K562 (cell line): Measurements from ENCODE around the gene AIFM3. TPM values are rescaled to one million over a fixed set of nuclear protein-coding genes. Genes with fewer than 3 reads are reported as not detected.
A peak's percentile ranks its signal among the peaks of the same experiment; 100 is the strongest.

Experiments
- ATAC-seq: fragments of 200-7000 bp; cut with Tn5 transposase; 3 replicates; pipeline ENCODE4 v1.9.1; 2020; ENCODE audit warnings: moderate library complexity
- BruUV-seq: library from RNA; stranded (reverse); fragments of 400-500 nt; replicated peaks from 2 replicates; lab custom pipeline; 2021; lab: Mats Ljungman, UMichigan
- CTCF ChIA-PET: fragments of 300-600 bp; formaldehyde crosslinking; extraction: SDS; loops from one replicate; lab custom pipeline; 2021; ENCODE audit warnings: low intra/inter-chr PET ratio; lab: Yijun Ruan, JAX
- POLR2A ChIA-PET: fragments of 300-600, 350-650 bp; sonication (Branson Sonifier 250); formaldehyde crosslinking; extraction: SDS; loops from one replicate; lab custom pipeline; 2021; ENCODE audit warnings: antibody characterized with exemption, inconsistent platforms; lab: Yijun Ruan, JAX
- DNase-seq, 4 experiments: peaks; one replicate each; pipeline versions ENCODE4 v3.0.0 to v3.0.0-alpha.2; 2011 to 2018; ENCODE audit warnings: low spot score in 3 of 4, mixed read lengths in 3 of 4; ENCODE audit errors: extremely low read depth in 1 of 4
- FAIRE-seq: peaks from 2 replicates; lab custom pipeline; 2011; peaks lifted over from hg19 to GRCh38; lab: Jason Lieb, UNC
- H2AFZ ChIP-seq: 2 replicates; pipeline ENCODE4 v1.6.0; 2011; ENCODE audit warnings: low read depth, low read length, control low read depth, inconsistent platforms
- H3K27ac ChIP-seq: fragments of 200-600 bp; 3 replicates; pipeline ENCODE4 v1.8.0; 2011; ENCODE audit warnings: low read depth, mild to moderate bottlenecking, control low read depth, inconsistent platforms, low read length, moderate library complexity, mixed read lengths; ENCODE audit errors: extremely low read depth
- H3K27me3 ChIP-seq, 2 experiments: fragments of 300-600 bp in 1 of 2; 2 replicates in 1 of 2; 3 replicates in 1 of 2; pipeline versions ENCODE4 v1.6.0 to v1.8.0; 2011; ENCODE audit warnings: inconsistent platforms in 2 of 2, low read length in 2 of 2, mild to moderate bottlenecking in 1 of 2, mixed read lengths in 1 of 2, moderate library complexity in 1 of 2; ENCODE audit not compliant: control insufficient read depth in 2 of 2, insufficient read depth in 2 of 2
- H3K36me3 ChIP-seq: fragments of 300-600 bp; 3 replicates; pipeline ENCODE4 v1.8.0; 2011; ENCODE audit warnings: mild to moderate bottlenecking, low read length, inconsistent platforms; ENCODE audit not compliant: control insufficient read depth, insufficient read depth
- H3K4me1 ChIP-seq, 2 experiments: fragments of 200-600 bp in 1 of 2; replicated peaks in 1 of 2; 2 replicates in 1 of 2; 3 replicates in 1 of 2; pipeline versions ENCODE4 v1.5.1 to v1.8.0; 2011; ENCODE audit warnings: inconsistent platforms in 2 of 2, low read length in 2 of 2, mild to moderate bottlenecking in 1 of 2, mixed read lengths in 1 of 2, moderate library complexity in 1 of 2; ENCODE audit not compliant: control insufficient read depth in 2 of 2, insufficient read depth in 2 of 2
- H3K4me2 ChIP-seq: 2 replicates; pipeline ENCODE4 v1.6.1; 2011; ENCODE audit warnings: low read length, control low read depth, inconsistent platforms, mixed read lengths; ENCODE audit not compliant: insufficient read depth
- H3K4me3 ChIP-seq: fragments of 200-600 bp; sonication (generic), shearing (Covaris generic); 2 replicates; pipeline ENCODE4 v1.5.1; 2016; ENCODE audit warnings: control low read depth, inconsistent platforms
- H3K79me2 ChIP-seq: fragments of 200-600 bp; 3 replicates; pipeline ENCODE4 v1.8.0; 2011; ENCODE audit warnings: low read length, inconsistent platforms; ENCODE audit not compliant: control insufficient read depth, insufficient read depth
- H3K9ac ChIP-seq, 2 experiments: 2 replicates each; pipeline versions ENCODE4 v1.6.0 to v1.6.1; 2011; ENCODE audit warnings: low read depth in 2 of 2, low read length in 2 of 2, control low read depth in 1 of 2, inconsistent platforms in 1 of 2, mild to moderate bottlenecking in 1 of 2, mixed read lengths in 1 of 2; ENCODE audit not compliant: insufficient read depth in 1 of 2
- H3K9me1 ChIP-seq: one replicate; pipeline ENCODE4 v1.6.0; 2011; ENCODE audit warnings: inconsistent platforms, mild to moderate bottlenecking, low read length, moderate library complexity; ENCODE audit not compliant: control insufficient read depth, insufficient read depth
- H3K9me3 ChIP-seq: replicated peaks from 2 replicates; pipeline ENCODE4 v1.5.1; 2011; ENCODE audit warnings: low read depth, low read length, inconsistent platforms; ENCODE audit not compliant: control insufficient read depth, insufficient read depth
- H4K20me1 ChIP-seq: replicated peaks from 2 replicates; pipeline ENCODE4 v1.6.1; 2011; ENCODE audit warnings: low read length, inconsistent platforms, mixed read lengths; ENCODE audit not compliant: control insufficient read depth, insufficient read depth
- KDM5B ChIP-seq: fragments of 200-600 bp; sonication (generic); IDR thresholded peaks from 2 replicates; pipeline ENCODE4 v1.6.1; 2012; ENCODE audit warnings: low read depth, mild to moderate bottlenecking, moderate library complexity, low read length, control low read depth, inconsistent platforms; ENCODE audit not compliant: insufficient replicate concordance
- KLF1 ChIP-seq: fragments of 450-650 bp; IDR thresholded peaks from 2 replicates; pipeline ENCODE4 v1.6.1; 2016; ENCODE audit warnings: missing genetic modification characterization, missing compliant biosample characterization
- MAFF ChIP-seq: IDR thresholded peaks from 2 replicates; pipeline ENCODE4 v1.6.1; 2012; ENCODE audit warnings: low read length, improper control_type of control experiment
- POLR2G ChIP-seq: fragments of 200-400 bp; formaldehyde crosslinking; IDR thresholded peaks from 2 replicates; pipeline ENCODE4 v1.6.1; 2017; ENCODE audit warnings: low read depth, mild to moderate bottlenecking, antibody characterized with exemption, low read length, moderate library complexity
- RAD21 ChIP-seq, 2 experiments: fragments of 250-450 bp in 1 of 2; fragments of 450-650 bp in 1 of 2; sonication (Bioruptor Pico) in 1 of 2; formaldehyde crosslinking in 1 of 2; IDR thresholded peaks in 1 of 2; conservative IDR thresholded peaks in 1 of 2; 2 replicates each; pipeline versions ENCODE4 v1.4.0 to v1.8.0; 2020 to 2022; ENCODE audit warnings: mild to moderate bottlenecking in 2 of 2, moderate library complexity in 1 of 2
- ZNF146 ChIP-seq: IDR thresholded peaks from one replicate; pipeline ENCODE4 v1.6.1; 2018; ENCODE audit warnings: missing compliant biosample characterization; ENCODE audit not compliant: unreplicated experiment
- ZNF347 ChIP-seq: fragments of 450-650 bp; formaldehyde crosslinking; IDR thresholded peaks from 2 replicates; pipeline ENCODE4 v1.4.0; 2020; ENCODE audit warnings: low read depth, mild to moderate bottlenecking, moderate library complexity
- WGBS: fragments of 100-300 bp; shearing (Covaris generic); methylation state at CpG from one replicate; pipeline ENCODE4 v1.1.6; 2016; ENCODE audit warnings: low coverage, mixed read lengths; ENCODE audit not compliant: insufficient coverage; ENCODE audit errors: missing lambda C conversion rate; 5-methylcytosine and 5-hydroxymethylcytosine counted together
- in situ Hi-C: fragments of 300-500 bp; cut with MboI; formaldehyde crosslinking; loops from 4 replicates; pipeline ENCODE4 v1.15.0; 2018; ENCODE audit warnings: inconsistent platforms, mixed read lengths
- intact Hi-C: fragments of 100-400 bp; cut with micrococcal nuclease; formaldehyde crosslinking; loops from 2 replicates; pipeline ENCODE4 v1.14.2; 2022
- polyA plus RNA-seq, 8 experiments: library from polyadenylated mRNA; depleted of rRNA in 4 of 8; stranded (reverse) in 5 of 8; unstranded in 3 of 8; fragments of >200 nt; fragmentation: Nextera tagmentation in 2 of 8; fragmentation: Illumina TruSeq in 1 of 8; extraction: Ambion mirVana in 2 of 8; extraction: Trizol in 1 of 8; gene quantifications; 2 replicates each; pipeline versions ENCODE4 v1.2.1 to v1.2.3, GENCODE V29; 2011 to 2014; ENCODE audit warnings: inconsistent platforms in 1 of 8, missing spikeins in 1 of 8
- total RNA-seq, 7 experiments: library from RNA; depleted of rRNA in 6 of 7; stranded (reverse); fragments of >200 nt in 6 of 7; fragmentation: Illumina TruSeq in 2 of 7; extraction: Trizol in 2 of 7; gene quantifications; 2 replicates each; pipeline versions ENCODE4 v1.2.1 to v1.2.3, GENCODE V29; 2011 to 2021; ENCODE audit warnings: low replicate concordance in 1 of 7
- TF ChIP-seq, protein P1 (sequence below): IDR thresholded peaks from 2 replicates; pipeline ENCODE4 v1.6.1; 2011; ENCODE audit warnings: borderline replicate concordance, low read depth, mild to moderate bottlenecking, moderate library complexity, low read length; ENCODE audit not compliant: insufficient read depth, poor library complexity, severe bottlenecking
- TF ChIP-seq, protein P2 (sequence below): fragments of 250-450 bp; sonication (Bioruptor Pico); IDR thresholded peaks from 2 replicates; pipeline ENCODE4 v1.5.1; 2021; ENCODE audit warnings: mild to moderate bottlenecking
- TF ChIP-seq, protein P3 (sequence below): fragments of 250-450 bp; sonication (Bioruptor Pico); IDR thresholded peaks from 2 replicates; pipeline ENCODE4 v1.4.0; 2020

The AIFM3 gene
- total and polyA plus RNA-seq, 9 of the 15 experiments (the other 6 are each of a cell fraction or from before 2014, with no cell fraction given): 0.03 to 0.20 (median 0.07) TPM; not detected in 1

DNA sequence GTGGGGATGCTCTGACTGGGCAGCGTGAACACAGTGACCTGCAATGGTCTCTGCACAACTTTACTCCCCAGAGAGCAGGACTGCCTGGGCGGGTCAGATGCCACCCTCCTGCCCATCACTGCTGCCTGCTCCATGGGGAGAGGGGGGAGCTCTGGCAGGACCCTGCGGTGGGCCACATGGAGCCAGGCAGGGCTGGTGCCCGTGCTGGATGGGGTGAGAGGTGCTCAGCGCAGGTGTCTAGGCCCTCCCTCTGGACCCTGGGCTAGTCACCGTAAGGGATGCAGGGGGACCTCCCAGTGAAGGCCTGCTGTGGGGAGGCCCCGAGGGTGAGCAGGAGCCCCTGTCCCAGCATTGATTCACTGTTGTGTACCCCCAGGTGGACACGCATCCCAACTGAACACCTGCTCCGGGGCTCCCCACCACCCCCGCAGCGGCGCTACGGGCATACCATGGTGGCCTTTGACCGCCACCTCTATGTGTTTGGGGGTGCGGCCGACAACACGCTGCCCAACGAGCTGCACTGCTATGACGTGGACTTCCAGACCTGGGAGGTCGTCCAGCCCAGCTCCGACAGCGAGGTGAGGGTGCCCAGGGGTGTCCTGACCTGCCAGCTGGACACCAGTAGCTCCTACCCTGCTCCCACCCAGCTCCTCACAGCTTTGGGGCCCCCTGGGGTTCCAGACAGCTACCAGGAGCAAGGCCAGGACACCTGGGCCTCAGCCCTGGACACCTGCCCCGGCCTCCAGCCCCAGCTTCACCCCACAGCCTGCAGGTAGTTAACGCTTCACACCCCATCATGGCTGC is 24.4 kb downstream of the AIFM3 start:
- no peak overlapping the region for H2AFZ ChIP-seq
- H3K9me3 ChIP-seq: no peaks in the 10 kb centered on the region
- H3K27ac ChIP-seq: no peak overlapping the region
- ChIA-PET CTCF (no interaction called here), POLR2A (interaction anchor here (0.6 to 17.9 kb wide), 9 partner anchors 8 to 387 kb away, joined by 3 to 451 read pairs (median 4); partner anchors contain the start of genes AIFM3, LZTR1, P2RX6 and THAP7)
- intact Hi-C loops (no loop called here), in situ Hi-C loops (no loop called here)
- 95% methylated on average over 24 of the region's 24 CpGs for WGBS
- no peaks in the 10 kb centered on the region for H3K79me2 ChIP-seq
- FAIRE-seq (no peak), ATAC-seq (no peak), DNase-seq (no peak)
- H3K9me1 ChIP-seq: peaks cover 7% of the 10 kb centered on the region
- H3K27me3 ChIP-seq: no peaks in the 10 kb centered on the region
- peak overlapping the region in 1 of 2 experiments; percentile 57; a peak in 2 of 4 replicates for H3K9ac ChIP-seq
- H4K20me1 ChIP-seq: peaks cover 14% of the 10 kb centered on the region; the same call in 1 of the 2 replicates
- H3K36me3 ChIP-seq: peaks cover 92% of the 10 kb centered on the region
- H3K4me2 ChIP-seq: no peak overlapping the region
- peaks cover 0 to 65% of the 10 kb centered on the region in 2 experiments; a peak in 2 of 5 replicates for H3K4me1 ChIP-seq
- no TSS peak for BruUV-seq
- H3K4me3 ChIP-seq: no peak overlapping the region
- TF ChIP-seq ZNF146 (CRISPR knock-in tag) (no peak), KDM5B (no peak), ZNF347 (CRISPR knock-in tag) (no peak), KLF1 (tag) (0 out of 2 replicates have a peak, but pooled peaks have one; percentile 30), MAFF (no peak), POLR2G (peak; percentile 74), RAD21 (CRISPR knock-in tag; conservative IDR thresholded peaks at IDR 0.05 in 1 of 2, IDR thresholded peaks at IDR 0.05 in 1 of 2) (no peak)
- TF ChIP-seq, protein P1, sequence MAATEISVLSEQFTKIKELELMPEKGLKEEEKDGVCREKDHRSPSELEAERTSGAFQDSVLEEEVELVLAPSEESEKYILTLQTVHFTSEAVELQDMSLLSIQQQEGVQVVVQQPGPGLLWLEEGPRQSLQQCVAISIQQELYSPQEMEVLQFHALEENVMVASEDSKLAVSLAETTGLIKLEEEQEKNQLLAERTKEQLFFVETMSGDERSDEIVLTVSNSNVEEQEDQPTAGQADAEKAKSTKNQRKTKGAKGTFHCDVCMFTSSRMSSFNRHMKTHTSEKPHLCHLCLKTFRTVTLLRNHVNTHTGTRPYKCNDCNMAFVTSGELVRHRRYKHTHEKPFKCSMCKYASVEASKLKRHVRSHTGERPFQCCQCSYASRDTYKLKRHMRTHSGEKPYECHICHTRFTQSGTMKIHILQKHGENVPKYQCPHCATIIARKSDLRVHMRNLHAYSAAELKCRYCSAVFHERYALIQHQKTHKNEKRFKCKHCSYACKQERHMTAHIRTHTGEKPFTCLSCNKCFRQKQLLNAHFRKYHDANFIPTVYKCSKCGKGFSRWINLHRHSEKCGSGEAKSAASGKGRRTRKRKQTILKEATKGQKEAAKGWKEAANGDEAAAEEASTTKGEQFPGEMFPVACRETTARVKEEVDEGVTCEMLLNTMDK: no peak
- TF ChIP-seq, protein P2, sequence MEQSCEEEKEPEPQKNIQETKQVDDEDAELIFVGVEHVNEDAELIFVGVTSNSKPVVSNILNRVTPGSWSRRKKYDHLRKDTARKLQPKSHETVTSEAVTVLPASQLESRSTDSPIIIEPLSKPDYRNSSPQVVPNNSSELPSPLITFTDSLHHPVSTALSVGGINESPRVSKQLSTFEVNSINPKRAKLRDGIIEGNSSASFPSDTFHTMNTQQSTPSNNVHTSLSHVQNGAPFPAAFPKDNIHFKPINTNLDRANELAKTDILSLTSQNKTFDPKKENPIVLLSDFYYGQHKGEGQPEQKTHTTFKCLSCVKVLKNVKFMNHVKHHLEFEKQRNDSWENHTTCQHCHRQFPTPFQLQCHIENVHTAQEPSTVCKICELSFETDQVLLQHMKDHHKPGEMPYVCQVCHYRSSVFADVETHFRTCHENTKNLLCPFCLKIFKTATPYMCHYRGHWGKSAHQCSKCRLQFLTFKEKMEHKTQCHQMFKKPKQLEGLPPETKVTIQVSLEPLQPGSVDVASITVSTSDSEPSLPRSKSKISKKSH (CRISPR knock-in tag): no peak
- TF ChIP-seq, protein P3, sequence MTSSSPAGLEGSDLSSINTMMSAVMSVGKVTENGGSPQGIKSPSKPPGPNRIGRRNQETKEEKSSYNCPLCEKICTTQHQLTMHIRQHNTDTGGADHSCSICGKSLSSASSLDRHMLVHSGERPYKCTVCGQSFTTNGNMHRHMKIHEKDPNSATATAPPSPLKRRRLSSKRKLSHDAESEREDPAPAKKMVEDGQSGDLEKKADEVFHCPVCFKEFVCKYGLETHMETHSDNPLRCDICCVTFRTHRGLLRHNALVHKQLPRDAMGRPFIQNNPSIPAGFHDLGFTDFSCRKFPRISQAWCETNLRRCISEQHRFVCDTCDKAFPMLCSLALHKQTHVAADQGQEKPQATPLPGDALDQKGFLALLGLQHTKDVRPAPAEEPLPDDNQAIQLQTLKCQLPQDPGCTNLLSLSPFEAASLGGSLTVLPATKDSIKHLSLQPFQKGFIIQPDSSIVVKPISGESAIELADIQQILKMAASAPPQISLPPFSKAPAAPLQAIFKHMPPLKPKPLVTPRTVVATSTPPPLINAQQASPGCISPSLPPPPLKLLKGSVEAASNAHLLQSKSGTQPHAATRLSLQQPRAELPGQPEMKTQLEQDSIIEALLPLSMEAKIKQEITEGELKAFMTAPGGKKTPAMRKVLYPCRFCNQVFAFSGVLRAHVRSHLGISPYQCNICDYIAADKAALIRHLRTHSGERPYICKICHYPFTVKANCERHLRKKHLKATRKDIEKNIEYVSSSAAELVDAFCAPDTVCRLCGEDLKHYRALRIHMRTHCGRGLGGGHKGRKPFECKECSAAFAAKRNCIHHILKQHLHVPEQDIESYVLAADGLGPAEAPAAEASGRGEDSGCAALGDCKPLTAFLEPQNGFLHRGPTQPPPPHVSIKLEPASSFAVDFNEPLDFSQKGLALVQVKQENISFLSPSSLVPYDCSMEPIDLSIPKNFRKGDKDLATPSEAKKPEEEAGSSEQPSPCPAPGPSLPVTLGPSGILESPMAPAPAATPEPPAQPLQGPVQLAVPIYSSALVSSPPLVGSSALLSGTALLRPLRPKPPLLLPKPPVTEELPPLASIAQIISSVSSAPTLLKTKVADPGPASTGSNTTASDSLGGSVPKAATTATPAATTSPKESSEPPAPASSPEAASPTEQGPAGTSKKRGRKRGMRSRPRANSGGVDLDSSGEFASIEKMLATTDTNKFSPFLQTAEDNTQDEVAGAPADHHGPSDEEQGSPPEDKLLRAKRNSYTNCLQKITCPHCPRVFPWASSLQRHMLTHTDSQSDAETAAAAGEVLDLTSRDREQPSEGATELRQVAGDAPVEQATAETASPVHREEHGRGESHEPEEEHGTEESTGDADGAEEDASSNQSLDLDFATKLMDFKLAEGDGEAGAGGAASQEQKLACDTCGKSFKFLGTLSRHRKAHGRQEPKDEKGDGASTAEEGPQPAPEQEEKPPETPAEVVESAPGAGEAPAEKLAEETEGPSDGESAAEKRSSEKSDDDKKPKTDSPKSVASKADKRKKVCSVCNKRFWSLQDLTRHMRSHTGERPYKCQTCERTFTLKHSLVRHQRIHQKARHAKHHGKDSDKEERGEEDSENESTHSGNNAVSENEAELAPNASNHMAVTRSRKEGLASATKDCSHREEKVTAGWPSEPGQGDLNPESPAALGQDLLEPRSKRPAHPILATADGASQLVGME (CRISPR knock-in tag): 0 out of 2 replicates have a peak, but pooled peaks have one; percentile 59
